Activated CD4-positive, alpha-beta T cell treated with anti-CD3 and anti-CD28 coated beads for 1 hour (primary cell): ENCODE results near the gene FBXL14.
"Not testable (repeated sequence)": the region's sequence is repeated elsewhere in the genome, so short reads cannot be mapped to it uniquely, and the experiment has no call there.

Experiments used
- DNase-seq: peaks from one replicate; pipeline ENCODE4 v3.0.0-alpha.2; 2020

The FBXL14 gene

GRCh38 chr12:1566449-1567135 lies 27.8 kb downstream of the FBXL14 start:
- no peak for DNase-seq

GRCh38 chr12:1565172-1565571 lies 29.2 kb downstream of the FBXL14 start:
- no peak for DNase-seq

GRCh38 chr12:1564067-1564466 lies 30.3 kb downstream of the FBXL14 start:
- DNase-seq: no peak

GRCh38 chr12:1562813-1563407 lies 31.5 kb downstream of the FBXL14 start:
- DNase-seq: no peak

GRCh38 chr12:1560704-1561103 lies 33.7 kb downstream of the FBXL14 start:
- no peak for DNase-seq

- DNase-seq: no peak
Observed at GRCh38 chr12:1559676-1560091, 34.7 kb downstream of the FBXL14 start.

- not testable (repeated sequence) for DNase-seq
Observed at GRCh38 chr12:1558108-1558507, 36.3 kb downstream of the FBXL14 start.

- DNase-seq: no peak
Observed at GRCh38 chr12:1553987-1554982, 40.1 kb downstream of the FBXL14 start.

GRCh38 chr12:1553536-1553935 lies 40.8 kb downstream of the FBXL14 start:
- no peak for DNase-seq

GRCh38 chr12:1552911-1553491 lies 41.4 kb downstream of the FBXL14 start:
- DNase-seq: no peak

- DNase-seq: no peak
Observed at GRCh38 chr12:1552171-1552570, 42.2 kb downstream of the FBXL14 start.

GRCh38 chr12:1551496-1551895 lies 42.9 kb downstream of the FBXL14 start:
- no peak for DNase-seq

GRCh38 chr12:1546931-1547640 lies 47.3 kb downstream of the FBXL14 start:
- DNase-seq: no peak

- no peak for DNase-seq
Observed at GRCh38 chr12:1544996-1545700, 49.2 kb downstream of the FBXL14 start.

- DNase-seq: no peak
Observed at GRCh38 chr12:1542599-1542998, 51.8 kb downstream of the FBXL14 start.

- no peak for DNase-seq
Observed at GRCh38 chr12:1540690-1541089, 53.7 kb downstream of the FBXL14 start.

GRCh38 chr12:1539135-1539534 lies 55.2 kb downstream of the FBXL14 start:
- no peak for DNase-seq

GRCh38 chr12:1536817-1537216 lies 57.6 kb downstream of the FBXL14 start:
- no peak for DNase-seq

GRCh38 chr12:1534748-1535147 lies 59.6 kb downstream of the FBXL14 start:
- DNase-seq: no peak

- no peak for DNase-seq
Observed at GRCh38 chr12:1533602-1534304, 60.6 kb downstream of the FBXL14 start.

GRCh38 chr12:1533205-1533601 lies 61.2 kb downstream of the FBXL14 start:
- DNase-seq: no peak
